DND-41 (cell line): ENCODE measurements around the gene DDRGK1.

Experiments used
- ATAC-seq: fragments of 200-7000 bp; cut with Tn5 transposase; 3 replicates; pipeline ENCODE4 v1.9.1; 2021; ENCODE audit warnings: low read depth; ENCODE audit not compliant: insufficient read depth
- DNase-seq: peaks from one replicate; pipeline ENCODE4 v3.0.0-alpha.2; 2020
- H2AFZ ChIP-seq: 2 replicates; pipeline ENCODE4 v1.6.0; 2012; ENCODE audit warnings: low read depth, low read length
- H3K27ac ChIP-seq: 2 replicates; pipeline ENCODE4 v1.5.1; 2012; ENCODE audit warnings: low read length, inconsistent platforms
- H3K27me3 ChIP-seq: fragments of 200-600 bp; sonication (generic); 2 replicates; pipeline ENCODE4 v1.6.0; 2012; ENCODE audit warnings: low read length, mild to moderate bottlenecking, inconsistent platforms; ENCODE audit not compliant: insufficient read depth, poor library complexity
- H3K36me3 ChIP-seq: 2 replicates; pipeline ENCODE4 v1.5.1; 2012; ENCODE audit warnings: low read length, inconsistent platforms; ENCODE audit not compliant: insufficient read depth
- H3K4me1 ChIP-seq: 2 replicates; pipeline ENCODE4 v1.5.1; 2012; ENCODE audit warnings: mild to moderate bottlenecking, low read length; ENCODE audit not compliant: insufficient read depth
- H3K4me2 ChIP-seq: 2 replicates; pipeline ENCODE4 v1.6.0; 2012; ENCODE audit warnings: mild to moderate bottlenecking, moderate library complexity, low read length, inconsistent platforms; ENCODE audit not compliant: insufficient read depth
- H3K4me3 ChIP-seq, 2 experiments: fragments of 200-600 bp in 1 of 2; shearing (Covaris generic) in 1 of 2; 2 replicates each; pipeline ENCODE4 v1.5.1; 2012 to 2016; ENCODE audit warnings: inconsistent platforms in 2 of 2, low read length in 2 of 2, mild to moderate bottlenecking in 2 of 2, low read depth in 1 of 2, moderate library complexity in 1 of 2
- H3K79me2 ChIP-seq: 2 replicates; pipeline ENCODE4 v1.6.0; 2012; ENCODE audit warnings: low read length, inconsistent platforms; ENCODE audit not compliant: insufficient read depth
- H3K9ac ChIP-seq: 2 replicates; pipeline ENCODE4 v1.6.0; 2012; ENCODE audit warnings: low read depth, mild to moderate bottlenecking, inconsistent platforms, low read length, moderate library complexity
- H3K9me3 ChIP-seq: 2 replicates; pipeline ENCODE4 v1.5.1; 2012; ENCODE audit warnings: low read length, moderate library complexity, mild to moderate bottlenecking, inconsistent platforms; ENCODE audit not compliant: insufficient read depth, severe bottlenecking
- H4K20me1 ChIP-seq: 2 replicates; pipeline ENCODE4 v1.6.0; 2012; ENCODE audit warnings: low read length; ENCODE audit not compliant: insufficient read depth
- EZH2 ChIP-seq: IDR thresholded peaks from 3 replicates; pipeline ENCODE4 v1.6.1; 2012; ENCODE audit warnings: borderline replicate concordance, low read depth, mild to moderate bottlenecking, moderate library complexity, low read length, inconsistent platforms; ENCODE audit not compliant: severe bottlenecking
- TF ChIP-seq, protein P1 (sequence below): IDR thresholded peaks from 2 replicates; pipeline ENCODE4 v1.5.1; 2012; ENCODE audit warnings: borderline replicate concordance, low read length, moderate library complexity, mild to moderate bottlenecking; ENCODE audit not compliant: poor library complexity, severe bottlenecking; ENCODE audit errors: extremely low read depth

Gene DDRGK1

DNA sequence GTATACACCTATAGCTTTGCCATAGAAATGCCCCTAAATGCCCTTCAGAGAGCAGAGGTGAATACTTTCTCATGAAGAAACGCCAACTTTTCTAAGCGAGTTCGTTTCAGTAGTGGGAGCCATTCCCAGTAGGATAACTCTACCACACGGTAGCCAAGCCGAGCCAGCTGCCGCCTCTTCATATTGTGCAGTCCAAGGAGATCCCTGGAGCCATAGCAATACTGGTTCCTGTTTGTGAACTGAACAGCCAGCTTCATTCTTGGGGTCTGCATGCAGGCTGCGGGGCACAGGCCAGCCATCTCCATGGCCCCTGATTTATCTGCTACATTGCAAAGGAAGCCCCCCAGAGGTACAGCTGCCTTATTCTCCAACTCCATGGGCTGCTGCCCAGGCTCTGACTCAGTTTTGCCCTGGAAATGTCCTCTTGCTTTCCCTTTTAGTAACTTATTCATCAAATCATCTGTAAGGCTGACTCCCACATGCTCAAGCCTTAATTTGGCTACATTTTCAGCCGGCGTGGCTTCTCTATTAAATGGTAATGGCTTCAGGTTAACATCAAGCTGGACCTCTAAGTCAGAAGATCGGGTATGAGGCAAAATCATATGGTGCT lies 57.6 kb downstream of the DDRGK1 start:
- peaks cover 2% of the 10 kb centered on the region for H3K9me3 ChIP-seq
- DNase-seq, result no peak
- H3K27ac ChIP-seq, result no peak overlapping the region
- peaks cover 84% of the 10 kb centered on the region for H3K79me2 ChIP-seq
- no peak for ATAC-seq
- H3K4me2 ChIP-seq, result no peak overlapping the region
- H4K20me1 ChIP-seq, result peaks cover 44% of the 10 kb centered on the region
- no peak for TF ChIP-seq EZH2
- TF ChIP-seq, protein P1, sequence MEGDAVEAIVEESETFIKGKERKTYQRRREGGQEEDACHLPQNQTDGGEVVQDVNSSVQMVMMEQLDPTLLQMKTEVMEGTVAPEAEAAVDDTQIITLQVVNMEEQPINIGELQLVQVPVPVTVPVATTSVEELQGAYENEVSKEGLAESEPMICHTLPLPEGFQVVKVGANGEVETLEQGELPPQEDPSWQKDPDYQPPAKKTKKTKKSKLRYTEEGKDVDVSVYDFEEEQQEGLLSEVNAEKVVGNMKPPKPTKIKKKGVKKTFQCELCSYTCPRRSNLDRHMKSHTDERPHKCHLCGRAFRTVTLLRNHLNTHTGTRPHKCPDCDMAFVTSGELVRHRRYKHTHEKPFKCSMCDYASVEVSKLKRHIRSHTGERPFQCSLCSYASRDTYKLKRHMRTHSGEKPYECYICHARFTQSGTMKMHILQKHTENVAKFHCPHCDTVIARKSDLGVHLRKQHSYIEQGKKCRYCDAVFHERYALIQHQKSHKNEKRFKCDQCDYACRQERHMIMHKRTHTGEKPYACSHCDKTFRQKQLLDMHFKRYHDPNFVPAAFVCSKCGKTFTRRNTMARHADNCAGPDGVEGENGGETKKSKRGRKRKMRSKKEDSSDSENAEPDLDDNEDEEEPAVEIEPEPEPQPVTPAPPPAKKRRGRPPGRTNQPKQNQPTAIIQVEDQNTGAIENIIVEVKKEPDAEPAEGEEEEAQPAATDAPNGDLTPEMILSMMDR, result no peak
- H3K9ac ChIP-seq, result no peak overlapping the region
- peaks cover 54% of the 10 kb centered on the region for H3K36me3 ChIP-seq
- no peaks in the 10 kb centered on the region for H3K27me3 ChIP-seq
- no peak overlapping the region for H3K4me3 ChIP-seq
- H2AFZ ChIP-seq, result no peak overlapping the region
- no peaks in the 10 kb centered on the region for H3K4me1 ChIP-seq

DNA sequence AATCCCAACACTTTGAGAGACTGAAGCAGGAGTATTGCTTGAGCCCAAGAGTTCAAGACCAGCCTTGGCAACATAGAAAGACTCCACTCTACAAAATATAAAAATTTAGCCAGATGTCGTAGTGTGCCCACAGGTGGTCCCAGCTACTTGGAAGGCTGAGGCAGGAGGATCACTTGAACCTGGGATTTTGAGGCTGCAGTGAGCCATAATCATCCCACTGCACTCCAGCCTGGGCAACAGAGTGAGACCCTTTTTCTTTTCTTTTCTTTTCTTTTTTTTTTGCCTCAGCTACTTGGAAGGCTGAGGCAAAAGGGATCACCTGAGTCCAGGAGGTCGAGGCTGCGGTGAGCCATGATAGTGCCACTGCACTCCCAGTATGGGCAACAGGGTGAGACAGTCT lies 62.7 kb downstream of the DDRGK1 start:
- peaks cover 12% of the 10 kb centered on the region for H3K36me3 ChIP-seq
- H3K79me2 ChIP-seq, result peaks cover 51% of the 10 kb centered on the region
- H3K9ac ChIP-seq, result no peak overlapping the region
- no peak overlapping the region for H3K4me3 ChIP-seq
- TF ChIP-seq EZH2, result no peak
- TF ChIP-seq, protein P1, result no peak
- H4K20me1 ChIP-seq, result peaks cover 3% of the 10 kb centered on the region; the same call in 1 of the 2 replicates
- ATAC-seq (no peak), DNase-seq (no peak)
- no peak overlapping the region for H2AFZ ChIP-seq
- H3K27me3 ChIP-seq, result no peaks in the 10 kb centered on the region
- no peaks in the 10 kb centered on the region for H3K4me1 ChIP-seq
- peaks cover 2% of the 10 kb centered on the region for H3K9me3 ChIP-seq
- no peak overlapping the region for H3K27ac ChIP-seq
- no peak overlapping the region for H3K4me2 ChIP-seq
